ENCODE data around the gene WDR6. TPM values are rescaled to one million over a fixed set of nuclear protein-coding genes. Genes with fewer than 3 reads are reported as not detected.

Gene WDR6
- total and polyA plus RNA-seq, 8 donors = 51.6 to 184 (median 141) TPM

DNA sequence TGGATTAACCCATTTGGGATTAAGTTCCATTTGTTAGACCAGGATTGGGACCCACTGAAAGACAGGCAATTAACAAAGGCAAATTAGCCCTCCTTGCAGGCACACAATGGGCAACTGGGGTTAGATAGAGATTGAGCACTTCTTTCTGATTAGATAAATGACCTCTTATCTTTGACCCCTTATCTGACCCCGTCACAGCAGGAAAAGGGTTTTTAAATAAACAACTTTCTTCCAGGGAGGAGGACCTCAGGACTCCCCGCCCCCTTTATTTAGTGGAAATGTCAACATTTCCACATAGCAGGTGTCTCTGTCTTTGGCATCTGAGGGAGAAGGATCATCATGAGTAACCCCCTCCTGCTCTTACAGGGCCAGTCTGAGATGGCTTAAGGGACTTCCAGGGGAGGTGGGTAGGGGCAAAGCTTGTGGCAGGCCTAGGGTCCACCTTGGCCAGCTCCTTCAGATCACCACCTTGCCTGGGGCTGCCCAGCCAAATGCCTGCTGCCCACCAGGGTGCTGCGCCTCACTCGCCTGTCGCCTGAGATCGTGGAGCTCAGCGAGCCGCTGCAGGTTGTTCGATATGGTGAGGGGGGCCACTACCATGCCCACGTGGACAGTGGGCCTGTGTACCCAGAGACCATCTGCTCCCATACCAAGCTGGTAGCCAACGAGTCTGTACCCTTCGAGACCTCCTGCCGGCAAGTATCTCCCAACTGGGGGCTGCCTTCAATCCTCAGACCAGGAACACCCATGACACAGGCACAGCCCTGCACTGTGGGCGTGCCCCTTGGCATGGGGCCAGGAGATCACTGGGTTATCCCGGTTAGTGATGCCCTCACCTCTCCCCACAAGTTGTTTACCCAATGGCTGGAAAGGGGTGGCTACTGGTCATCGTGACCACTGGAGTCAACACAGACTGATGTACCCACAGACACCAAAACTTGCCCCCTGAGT is 2.6 kb upstream of the WDR6 start:
- 59 to 78% (median 67%) methylated on average over 8 to 16 of the region's 16 CpGs for WGBS, 5 donors
- Histone ChIP-seq H3K4me1 (peaks cover 24 to 69% (median 50%) of the 10 kb centered on the region in 4 donors), H3K36me3 (peaks cover 0 to 14% (median 6%) of the 10 kb centered on the region in 4 donors), H3K4me3 (no peak overlapping the region), H3K27me3 (no peaks in the 10 kb centered on the region), H3K9me3 (no peaks in the 10 kb centered on the region), H3K27ac (peak overlapping the region in 1 of 5 donors; percentile 94)
- intact Hi-C loops (cut with DNase I; ENCODE audit: low total_unique reads) = no loop called here
- DNase-seq = peak in 1 of 2 donors; percentile 72
- TF ChIP-seq POLR2AphosphoS5 (IDR thresholded peaks at IDR 0.05) = no peak
- no peak for TF ChIP-seq EP300 (IDR thresholded peaks at IDR 0.05)
- no peak for TF ChIP-seq POLR2A (IDR thresholded peaks at IDR 0.05)
- TF ChIP-seq, protein P1, sequence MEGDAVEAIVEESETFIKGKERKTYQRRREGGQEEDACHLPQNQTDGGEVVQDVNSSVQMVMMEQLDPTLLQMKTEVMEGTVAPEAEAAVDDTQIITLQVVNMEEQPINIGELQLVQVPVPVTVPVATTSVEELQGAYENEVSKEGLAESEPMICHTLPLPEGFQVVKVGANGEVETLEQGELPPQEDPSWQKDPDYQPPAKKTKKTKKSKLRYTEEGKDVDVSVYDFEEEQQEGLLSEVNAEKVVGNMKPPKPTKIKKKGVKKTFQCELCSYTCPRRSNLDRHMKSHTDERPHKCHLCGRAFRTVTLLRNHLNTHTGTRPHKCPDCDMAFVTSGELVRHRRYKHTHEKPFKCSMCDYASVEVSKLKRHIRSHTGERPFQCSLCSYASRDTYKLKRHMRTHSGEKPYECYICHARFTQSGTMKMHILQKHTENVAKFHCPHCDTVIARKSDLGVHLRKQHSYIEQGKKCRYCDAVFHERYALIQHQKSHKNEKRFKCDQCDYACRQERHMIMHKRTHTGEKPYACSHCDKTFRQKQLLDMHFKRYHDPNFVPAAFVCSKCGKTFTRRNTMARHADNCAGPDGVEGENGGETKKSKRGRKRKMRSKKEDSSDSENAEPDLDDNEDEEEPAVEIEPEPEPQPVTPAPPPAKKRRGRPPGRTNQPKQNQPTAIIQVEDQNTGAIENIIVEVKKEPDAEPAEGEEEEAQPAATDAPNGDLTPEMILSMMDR (IDR thresholded peaks at IDR 0.05) = no peak

DNA sequence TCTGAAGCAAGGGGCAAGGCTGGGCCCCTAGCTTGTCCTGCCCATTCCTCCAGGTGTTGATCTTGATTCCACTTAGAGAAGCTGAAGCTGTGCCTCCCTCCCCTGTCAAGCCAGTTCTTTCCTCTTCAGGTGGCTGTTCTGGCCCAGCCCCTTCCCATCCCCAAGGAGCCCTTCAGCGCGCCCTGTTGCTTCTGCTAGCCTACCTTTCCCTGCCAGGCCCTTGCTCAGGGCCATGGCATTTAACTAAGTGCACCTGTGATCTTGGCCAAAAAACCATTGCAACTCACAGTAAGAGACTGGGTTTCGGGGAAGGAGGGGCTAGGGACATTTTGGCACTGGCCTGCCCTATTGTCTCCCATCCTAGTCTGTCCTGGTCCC is 1.9 kb upstream of the WDR6 start:
- H3K4me1 ChIP-seq = peaks cover 24 to 64% (median 48%) of the 10 kb centered on the region in 4 donors
- no peaks in the 10 kb centered on the region for H3K27me3 ChIP-seq
- intact Hi-C loops (cut with DNase I; ENCODE audit: low total_unique reads) = no loop called here
- H3K36me3 ChIP-seq = peaks cover 0 to 17% (median 6%) of the 10 kb centered on the region in 4 donors
- H3K4me3 ChIP-seq = no peak overlapping the region
- H3K27ac ChIP-seq = peak overlapping the region in 1 of 5 donors; percentile 94
- 93 to 100% (median 96%) methylated on average over 2 to 3 of the region's 3 CpGs for WGBS, 5 donors
- H3K9me3 ChIP-seq = no peaks in the 10 kb centered on the region
- no peak for DNase-seq
- TF ChIP-seq EP300 (IDR thresholded peaks at IDR 0.05) = no peak
- TF ChIP-seq, protein P1 (IDR thresholded peaks at IDR 0.05) = no peak
- TF ChIP-seq POLR2A (IDR thresholded peaks at IDR 0.05) = no peak
- TF ChIP-seq POLR2AphosphoS5 (IDR thresholded peaks at IDR 0.05) = no peak

DNA sequence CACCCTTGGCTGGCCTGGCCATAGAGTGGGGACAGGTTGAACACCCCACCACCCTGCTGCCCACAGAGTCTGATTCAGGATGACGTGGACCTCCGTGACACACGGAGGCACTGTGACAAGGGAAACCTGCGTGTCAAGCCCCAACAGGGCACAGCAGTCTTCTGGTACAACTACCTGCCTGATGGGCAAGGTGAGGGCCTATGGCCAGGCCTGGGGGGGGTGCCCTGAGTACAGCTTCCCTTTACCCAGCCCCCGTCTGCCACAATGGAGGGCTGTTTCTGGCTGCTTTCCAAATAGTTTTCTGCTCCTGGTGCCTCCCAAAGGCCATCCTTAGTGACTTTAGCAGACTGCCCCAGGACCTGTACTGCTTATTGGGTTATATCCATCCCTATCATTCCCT is 1.2 kb upstream of the WDR6 start:
- peak overlapping the region in 3 of 4 donors; percentile 66 to 87 (median 69) for H3K4me3 ChIP-seq
- DNase-seq = no peak
- peak overlapping the region in 4 of 5 donors; percentile 94 to 98 (median 96) for H3K27ac ChIP-seq
- WGBS, 5 donors = 70 to 98% (median 95%) methylated on average over 1 to 5 of the region's 5 CpGs
- peaks cover 0 to 17% (median 6%) of the 10 kb centered on the region in 4 donors for H3K36me3 ChIP-seq
- TF ChIP-seq EP300 (IDR thresholded peaks at IDR 0.05) (no peak), POLR2A (IDR thresholded peaks at IDR 0.05) (no peak), POLR2AphosphoS5 (IDR thresholded peaks at IDR 0.05) (no peak)
- TF ChIP-seq, protein P1 (IDR thresholded peaks at IDR 0.05) = no peak
- intact Hi-C loops (cut with DNase I; ENCODE audit: low total_unique reads) = no loop called here
- no peaks in the 10 kb centered on the region for H3K9me3 ChIP-seq
- peaks cover 24 to 61% (median 47%) of the 10 kb centered on the region in 4 donors for H3K4me1 ChIP-seq
- H3K27me3 ChIP-seq = no peaks in the 10 kb centered on the region

DNA sequence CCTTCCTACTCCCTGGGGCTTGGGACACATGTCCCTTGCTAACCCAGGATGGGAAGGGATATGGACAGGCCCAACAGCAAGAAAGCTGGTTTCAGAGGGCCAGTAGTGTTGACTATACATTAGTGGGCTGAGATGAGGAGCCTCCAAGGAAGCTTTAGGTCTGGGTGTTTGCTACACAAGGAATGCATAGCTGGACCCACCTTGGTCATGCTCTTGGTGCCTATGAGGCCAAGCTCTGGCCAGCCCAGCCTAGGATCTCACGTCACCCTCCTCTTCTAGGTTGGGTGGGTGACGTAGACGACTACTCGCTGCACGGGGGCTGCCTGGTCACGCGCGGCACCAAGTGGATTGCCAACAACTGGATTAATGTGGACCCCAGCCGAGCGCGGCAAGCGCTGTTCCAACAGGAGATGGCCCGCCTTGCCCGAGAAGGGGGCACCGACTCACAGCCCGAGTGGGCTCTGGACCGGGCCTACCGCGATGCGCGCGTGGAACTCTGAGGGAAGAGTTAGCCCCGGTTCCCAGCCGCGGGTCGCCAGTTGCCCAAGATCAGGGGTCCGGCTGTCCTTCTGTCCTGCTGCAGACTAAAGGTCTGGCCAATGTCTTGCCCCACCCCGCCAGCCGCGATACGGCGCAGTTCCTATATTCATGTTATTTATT is 653 bp upstream of the WDR6 start:
- H3K36me3 ChIP-seq = peaks cover 0 to 21% (median 9%) of the 10 kb centered on the region in 4 donors
- TF ChIP-seq EP300 (IDR thresholded peaks at IDR 0.05) (no peak), POLR2AphosphoS5 (IDR thresholded peaks at IDR 0.05) (no peak), POLR2A (IDR thresholded peaks at IDR 0.05) (no peak)
- TF ChIP-seq, protein P1 (IDR thresholded peaks at IDR 0.05) = no peak
- no peaks in the 10 kb centered on the region for H3K27me3 ChIP-seq
- 2 to 6% (median 3%) methylated on average over 13 to 32 of the region's 32 CpGs for WGBS, 5 donors
- H3K27ac ChIP-seq = peak overlapping the region; percentile 94 to 98 (median 95)
- peak in 1 of 2 donors; percentile 83 for DNase-seq
- peaks cover 26 to 62% (median 50%) of the 10 kb centered on the region in 4 donors for H3K4me1 ChIP-seq
- peak overlapping the region; percentile 66 to 87 (median 76) for H3K4me3 ChIP-seq
- no peaks in the 10 kb centered on the region for H3K9me3 ChIP-seq
- intact Hi-C loops (cut with DNase I; ENCODE audit: low total_unique reads) = no loop called here

All from stomach (tissue), 9 donors.